Smooth muscle cell (in vitro differentiated cells): ENCODE measurements around the gene IL17B. TPM values are rescaled to one million over a fixed set of nuclear protein-coding genes. Genes with fewer than 3 reads are reported as not detected.

Experiments
- DNase-seq: peaks from one replicate; lab custom pipeline; 2025; ENCODE audit not compliant: unreplicated experiment; lab: John Stamatoyannopoulos, UW
- H2AFZ ChIP-seq: fragments of 200-600 bp; sonication (generic); 2 replicates; pipeline ENCODE4 v1.6.0; 2016; ENCODE audit warnings: antibody characterized with exemption, low read depth, mild to moderate bottlenecking
- H3F3A ChIP-seq: fragments of 200-600 bp; sonication (generic); 2 replicates; pipeline ENCODE4 v1.6.0; 2017; ENCODE audit warnings: antibody characterized with exemption, low read depth
- H3K27ac ChIP-seq: fragments of 200-600 bp; sonication (generic); 2 replicates; pipeline ENCODE4 v1.5.1; 2016; ENCODE audit warnings: low read depth, mild to moderate bottlenecking
- H3K27me3 ChIP-seq: fragments of 200-600 bp; sonication (generic); 2 replicates; pipeline ENCODE4 v1.6.1; 2016; ENCODE audit warnings: low read depth, mild to moderate bottlenecking
- H3K36me3 ChIP-seq: fragments of 200-600 bp; sonication (generic); 2 replicates; pipeline ENCODE4 v1.5.1; 2016; ENCODE audit warnings: low read depth
- H3K4me1 ChIP-seq: fragments of 200-600 bp; sonication (generic); 2 replicates; pipeline ENCODE4 v1.5.1; 2016; ENCODE audit warnings: low read depth
- H3K4me2 ChIP-seq: fragments of 200-600 bp; sonication (generic); 2 replicates; pipeline ENCODE4 v1.6.0; 2016; ENCODE audit warnings: mild to moderate bottlenecking
- H3K4me3 ChIP-seq: fragments of 200-600 bp; sonication (generic); 2 replicates; pipeline ENCODE4 v1.5.1; 2016; ENCODE audit warnings: mild to moderate bottlenecking
- H3K79me2 ChIP-seq: fragments of 200-600 bp; sonication (generic); 2 replicates; pipeline ENCODE4 v1.6.0; 2016; ENCODE audit warnings: low read depth, mild to moderate bottlenecking
- H3K9ac ChIP-seq: fragments of 200-600 bp; sonication (generic); 2 replicates; pipeline ENCODE4 v1.6.0; 2016; ENCODE audit warnings: low read depth
- H3K9me3 ChIP-seq: fragments of 200-600 bp; sonication (generic); replicated peaks from 2 replicates; pipeline ENCODE4 v1.5.1; 2016; ENCODE audit warnings: low read depth
- H4K20me1 ChIP-seq: fragments of 200-600 bp; sonication (generic); 2 replicates; pipeline ENCODE4 v1.6.0; 2016; ENCODE audit warnings: low read depth
- WGBS: methylation state at CpG from one replicate; pipeline ENCODE4 v1.1.7; 2016; ENCODE audit warnings: low lambda C conversion rate; 5-methylcytosine and 5-hydroxymethylcytosine counted together
- polyA plus RNA-seq: library from polyadenylated mRNA; unstranded; fragments of >200 nt; fragmentation: Nextera tagmentation; extraction: Ambion mirVana; gene quantifications from 2 replicates; pipeline ENCODE4 v1.2.1, GENCODE V29; 2016
- total RNA-seq: library from RNA; depleted of rRNA; stranded (reverse); fragments of >200 nt; gene quantifications from 2 replicates; pipeline ENCODE4 v1.2.3, GENCODE V29; 2014
- TF ChIP-seq, protein P1 (sequence below): fragments of 200-600 bp; sonication (generic); IDR thresholded peaks from 2 replicates; pipeline ENCODE4 v1.5.1; 2017; ENCODE audit warnings: borderline replicate concordance, mild to moderate bottlenecking, antibody characterized with exemption; ENCODE audit not compliant: insufficient read depth, poor library complexity, severe bottlenecking

IL17B gene
- total and polyA plus RNA-seq, 2 experiments from 2014 or later: 10.4 to 12.0 TPM

DNA sequence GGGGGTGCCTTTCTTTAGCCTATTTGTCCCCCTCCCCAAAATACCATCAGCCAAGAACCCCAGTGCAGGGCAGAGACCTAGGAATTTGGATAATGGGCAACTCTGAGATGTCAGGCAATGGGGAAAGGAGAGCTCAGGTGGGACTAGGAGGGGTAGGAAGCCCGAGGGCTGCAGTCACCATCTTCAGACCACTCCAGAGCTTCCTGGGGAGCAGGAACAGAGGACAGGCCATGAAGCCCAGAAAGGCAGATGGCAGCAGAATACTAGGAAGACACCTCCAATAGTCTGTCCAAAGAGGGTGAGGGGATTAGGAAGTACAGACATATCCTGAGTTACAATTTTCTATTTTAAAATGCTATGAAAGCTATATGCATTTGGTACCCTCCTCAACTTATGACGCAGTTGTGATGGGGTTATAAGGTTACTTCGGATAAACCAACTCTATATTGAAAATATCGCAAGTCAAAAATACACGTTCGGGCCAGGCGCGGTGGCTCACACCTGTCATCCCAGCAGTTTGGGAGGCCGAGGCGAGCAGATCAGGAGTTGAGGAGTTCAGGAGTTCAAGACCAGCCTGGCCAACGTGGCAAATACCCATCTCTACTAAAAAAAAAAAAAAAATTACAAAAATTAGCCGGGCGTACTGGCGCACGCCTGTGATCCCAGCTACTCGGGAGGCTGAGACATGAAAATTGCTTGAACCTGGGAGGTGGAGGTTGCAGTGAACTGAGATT, 34.6 kb upstream of the IL17B start:
- H2AFZ ChIP-seq: no peak overlapping the region
- no peaks in the 10 kb centered on the region for H3K27me3 ChIP-seq
- peaks cover 88% of the 10 kb centered on the region for H3K79me2 ChIP-seq
- H3K9me3 ChIP-seq: no peaks in the 10 kb centered on the region
- no peaks in the 10 kb centered on the region for H3K36me3 ChIP-seq
- TF ChIP-seq, protein P1, sequence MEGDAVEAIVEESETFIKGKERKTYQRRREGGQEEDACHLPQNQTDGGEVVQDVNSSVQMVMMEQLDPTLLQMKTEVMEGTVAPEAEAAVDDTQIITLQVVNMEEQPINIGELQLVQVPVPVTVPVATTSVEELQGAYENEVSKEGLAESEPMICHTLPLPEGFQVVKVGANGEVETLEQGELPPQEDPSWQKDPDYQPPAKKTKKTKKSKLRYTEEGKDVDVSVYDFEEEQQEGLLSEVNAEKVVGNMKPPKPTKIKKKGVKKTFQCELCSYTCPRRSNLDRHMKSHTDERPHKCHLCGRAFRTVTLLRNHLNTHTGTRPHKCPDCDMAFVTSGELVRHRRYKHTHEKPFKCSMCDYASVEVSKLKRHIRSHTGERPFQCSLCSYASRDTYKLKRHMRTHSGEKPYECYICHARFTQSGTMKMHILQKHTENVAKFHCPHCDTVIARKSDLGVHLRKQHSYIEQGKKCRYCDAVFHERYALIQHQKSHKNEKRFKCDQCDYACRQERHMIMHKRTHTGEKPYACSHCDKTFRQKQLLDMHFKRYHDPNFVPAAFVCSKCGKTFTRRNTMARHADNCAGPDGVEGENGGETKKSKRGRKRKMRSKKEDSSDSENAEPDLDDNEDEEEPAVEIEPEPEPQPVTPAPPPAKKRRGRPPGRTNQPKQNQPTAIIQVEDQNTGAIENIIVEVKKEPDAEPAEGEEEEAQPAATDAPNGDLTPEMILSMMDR: no peak
- WGBS: 92% methylated on average over 16 of the region's 16 CpGs
- H4K20me1 ChIP-seq: peaks cover 69% of the 10 kb centered on the region
- no peak overlapping the region for H3K9ac ChIP-seq
- H3K27ac ChIP-seq: peak overlapping the region; percentile 95
- peaks cover 70% of the 10 kb centered on the region for H3F3A ChIP-seq
- H3K4me1 ChIP-seq: peaks cover 31% of the 10 kb centered on the region
- H3K4me3 ChIP-seq: no peak overlapping the region
- no peak for DNase-seq
- peak overlapping the region; percentile 88 for H3K4me2 ChIP-seq

DNA sequence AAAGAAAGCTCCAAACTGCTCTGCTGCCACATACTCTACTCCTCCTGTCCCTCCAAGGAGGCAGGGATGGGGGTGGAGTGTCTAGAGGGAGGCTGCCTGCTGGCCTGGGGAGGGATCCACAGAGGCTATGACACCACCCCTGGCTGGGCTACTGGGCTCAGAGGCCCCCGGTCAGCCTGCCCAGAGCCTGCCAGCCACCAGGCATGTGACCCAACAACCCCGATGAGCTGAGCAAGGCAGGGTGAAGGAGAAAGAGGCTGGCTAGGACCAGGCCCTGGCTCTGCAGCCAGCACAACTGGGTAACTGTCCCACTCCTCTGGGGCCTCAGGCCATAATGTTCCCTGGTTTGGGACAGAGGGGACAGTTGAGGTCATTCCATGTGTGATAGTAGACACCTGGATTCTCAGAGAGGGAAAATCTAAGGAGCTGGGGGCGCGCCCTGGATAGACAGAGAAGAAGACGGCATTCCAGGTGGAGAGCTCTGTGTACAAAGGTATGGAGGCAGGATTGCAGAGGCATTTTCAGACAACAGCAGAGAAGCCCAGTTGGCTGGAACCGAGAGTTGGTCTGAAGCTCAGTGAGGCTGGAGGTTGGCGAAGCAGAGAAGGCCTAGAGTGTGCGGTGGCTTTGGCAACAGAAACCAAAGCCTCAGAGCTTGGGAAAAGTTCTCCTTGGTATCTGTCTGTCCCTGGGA, 33.8 kb upstream of the IL17B start:
- DNase-seq: no peak
- Histone ChIP-seq H3K9ac (no peak overlapping the region), H3K36me3 (no peaks in the 10 kb centered on the region), H3K4me3 (no peak overlapping the region), H3K27me3 (no peaks in the 10 kb centered on the region), H3K4me1 (peaks cover 31% of the 10 kb centered on the region), H3K27ac (peak overlapping the region; percentile 95), H3K4me2 (peak overlapping the region; percentile 88), H3K79me2 (peaks cover 93% of the 10 kb centered on the region), H3F3A (peaks cover 68% of the 10 kb centered on the region), H3K9me3 (no peaks in the 10 kb centered on the region), H2AFZ (no peak overlapping the region), H4K20me1 (peaks cover 73% of the 10 kb centered on the region)
- TF ChIP-seq, protein P1: no peak
- 83% methylated on average over 8 of the region's 8 CpGs for WGBS

DNA sequence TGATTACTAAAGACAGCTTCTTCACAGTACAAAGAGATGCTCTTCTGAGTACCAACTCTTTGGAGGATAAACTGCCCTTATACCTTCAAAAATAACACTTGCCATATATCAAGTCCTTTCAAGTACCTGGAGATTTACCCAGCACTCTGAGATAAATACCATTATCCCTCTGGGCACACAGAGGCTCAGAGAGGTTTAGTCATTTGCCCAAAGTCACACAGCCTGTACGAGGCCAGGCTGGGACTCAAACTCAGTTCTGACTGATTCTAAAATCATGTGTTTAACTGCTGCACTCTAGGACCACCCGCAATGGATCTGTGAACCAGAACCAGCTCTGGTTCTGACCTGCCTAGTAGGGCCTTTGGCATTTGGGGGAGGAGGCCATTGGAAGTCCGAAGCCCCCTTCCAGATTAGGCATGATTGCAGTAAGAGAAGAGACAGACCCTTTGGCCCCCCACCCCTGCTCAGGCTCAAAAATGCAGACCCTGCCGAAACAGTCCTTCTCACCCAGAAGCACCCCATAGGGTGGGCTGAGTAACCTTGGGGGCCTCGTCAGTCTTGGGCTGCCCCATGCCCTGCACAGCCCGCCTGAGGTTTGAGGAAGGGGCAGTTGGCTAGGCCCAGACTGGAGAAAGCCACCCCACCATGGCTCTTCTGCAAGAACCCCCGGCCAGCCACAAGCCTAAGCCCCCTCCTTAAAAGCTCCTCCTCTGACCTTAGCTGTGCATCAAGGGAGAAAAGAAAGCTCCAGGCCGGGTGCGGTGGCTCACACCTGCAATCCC, 32.8 kb upstream of the IL17B start:
- Histone ChIP-seq H3K27ac (peak overlapping the region; percentile 95), H2AFZ (no peak overlapping the region), H3K36me3 (no peaks in the 10 kb centered on the region), H3K4me1 (peaks cover 31% of the 10 kb centered on the region), H3K4me2 (peak overlapping the region; percentile 88), H3K9me3 (no peaks in the 10 kb centered on the region), H4K20me1 (peaks cover 79% of the 10 kb centered on the region), H3K27me3 (no peaks in the 10 kb centered on the region), H3K79me2 (peaks cover 99% of the 10 kb centered on the region), H3K4me3 (no peak overlapping the region), H3K9ac (no peak overlapping the region), H3F3A (peaks cover 60% of the 10 kb centered on the region)
- 92% methylated on average over 9 of the region's 9 CpGs for WGBS
- DNase-seq: no peak
- TF ChIP-seq, protein P1: no peak
